Progenitor cell of endocrine pancreas (in vitro differentiated cells): ENCODE data around the gene TADA2A. TPM values are rescaled to one million over a fixed set of nuclear protein-coding genes. Genes with fewer than 3 reads are reported as not detected.

ENCODE experiments used
- DNase-seq: peaks from one replicate; pipeline ENCODE4 v3.0.0; 2021; ENCODE audit warnings: low spot score; ENCODE audit not compliant: unreplicated experiment
- H3K27ac Mint-ChIP-seq: 2 replicates; pipeline ENCODE4 v1.8.0; 2021; ENCODE audit warnings: mild to moderate bottlenecking, moderate library complexity, mixed read lengths
- H3K27me3 Mint-ChIP-seq: 2 replicates; pipeline ENCODE4 v1.8.0; 2021; ENCODE audit warnings: mixed read lengths
- H3K36me3 Mint-ChIP-seq: 2 replicates; pipeline ENCODE4 v1.8.0; 2022; ENCODE audit warnings: mixed read lengths; ENCODE audit not compliant: insufficient read depth
- H3K4me1 Mint-ChIP-seq: 2 replicates; pipeline ENCODE4 v1.8.0; 2021; ENCODE audit warnings: low read depth, mixed read lengths
- H3K4me3 Mint-ChIP-seq: 2 replicates; pipeline ENCODE4 v1.8.0; 2021; ENCODE audit warnings: low read depth, mild to moderate bottlenecking, moderate library complexity, mixed read lengths
- H3K9me3 Mint-ChIP-seq: 2 replicates; pipeline ENCODE4 v1.8.0; 2021; ENCODE audit warnings: low read depth, mixed read lengths
- CTCF ChIP-seq: fragments of 200-600 bp; sonication (generic); IDR thresholded peaks from one replicate; pipeline ENCODE4 v1.5.0; 2021; ENCODE audit warnings: antibody characterized with exemption, mild to moderate bottlenecking; ENCODE audit not compliant: unreplicated experiment
- total RNA-seq: library from RNA; stranded (reverse); gene quantifications from 2 replicates; pipeline ENCODE4 v1.2.1, GENCODE V29; 2021

The TADA2A gene
- total RNA-seq, 1 donor from 2014 or later = 31.5 TPM

DNA sequence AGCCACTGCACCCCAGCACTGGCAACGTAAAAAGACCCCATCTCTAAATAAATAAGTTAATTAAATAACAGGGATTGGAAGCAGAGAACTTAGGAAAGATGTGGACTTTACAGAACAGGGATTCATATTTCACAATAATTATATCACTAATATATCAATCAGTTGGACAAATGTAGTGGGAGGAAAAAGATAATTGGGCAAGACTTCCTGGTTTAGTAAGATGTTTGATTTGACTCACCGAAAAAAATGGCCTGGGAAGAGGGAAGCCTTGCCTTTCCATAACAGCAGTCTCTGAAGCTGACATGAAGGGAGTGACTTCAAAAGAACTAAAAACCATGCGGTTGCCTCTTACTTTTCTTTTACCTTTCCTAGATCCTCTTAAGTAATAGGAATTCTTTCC lies 46.1 kb upstream of the TADA2A start:
- H3K27me3 Mint-ChIP-seq = no peaks in the 10 kb centered on the region
- H3K27ac Mint-ChIP-seq = no peak overlapping the region
- no peak for TF ChIP-seq CTCF
- H3K4me3 Mint-ChIP-seq = no peak overlapping the region
- H3K9me3 Mint-ChIP-seq = no peaks in the 10 kb centered on the region
- peaks cover 1% of the 10 kb centered on the region for H3K36me3 Mint-ChIP-seq
- no peak for DNase-seq
- H3K4me1 Mint-ChIP-seq = peaks cover 26% of the 10 kb centered on the region

DNA sequence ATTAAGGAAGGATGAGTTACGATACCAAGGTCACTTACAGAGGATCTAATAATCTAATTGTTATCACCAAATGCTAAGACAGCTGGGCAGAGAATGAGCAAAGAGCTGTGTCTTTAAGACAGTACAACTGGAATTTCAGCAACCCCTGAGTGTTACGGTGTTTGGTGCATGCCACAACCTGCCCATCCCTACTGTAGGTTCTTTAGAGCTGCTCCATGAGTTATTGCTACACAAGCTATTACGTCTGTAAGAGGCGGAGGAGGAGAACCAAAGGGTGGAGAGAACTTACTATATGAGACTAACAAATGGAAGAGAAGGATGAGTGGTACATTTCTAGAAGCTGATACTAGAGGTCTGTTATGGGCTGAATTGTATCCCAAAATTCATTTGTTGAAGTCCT lies 45.1 kb upstream of the TADA2A start:
- no peak overlapping the region for H3K27ac Mint-ChIP-seq
- no peaks in the 10 kb centered on the region for H3K27me3 Mint-ChIP-seq
- peaks cover 1% of the 10 kb centered on the region for H3K36me3 Mint-ChIP-seq
- TF ChIP-seq CTCF = no peak
- no peaks in the 10 kb centered on the region for H3K9me3 Mint-ChIP-seq
- no peak overlapping the region for H3K4me3 Mint-ChIP-seq
- DNase-seq = no peak
- H3K4me1 Mint-ChIP-seq = peaks cover 23% of the 10 kb centered on the region

DNA sequence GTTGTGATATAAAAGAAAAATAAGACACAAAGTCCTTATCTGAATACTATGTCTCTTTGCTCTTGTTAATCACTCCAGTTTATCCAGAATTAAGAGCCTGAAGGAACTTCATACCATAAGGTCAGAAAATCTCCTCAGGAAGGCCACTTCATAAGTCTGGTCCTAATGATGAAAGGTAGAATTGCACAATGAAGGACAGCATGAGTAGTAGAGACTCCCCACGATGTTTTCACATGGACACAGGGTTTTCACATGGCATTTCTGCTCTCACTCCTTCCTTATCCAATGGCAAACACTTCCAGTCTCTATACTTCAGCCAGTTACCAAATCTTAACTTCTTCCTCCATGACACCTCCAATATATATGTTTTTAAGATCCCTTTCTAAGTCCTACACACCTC lies 41.1 kb upstream of the TADA2A start:
- Mint-ChIP-seq H3K27ac (no peak overlapping the region), H3K9me3 (no peaks in the 10 kb centered on the region), H3K36me3 (peaks cover 1% of the 10 kb centered on the region), H3K4me3 (no peak overlapping the region), H3K27me3 (no peaks in the 10 kb centered on the region), H3K4me1 (no peaks in the 10 kb centered on the region)
- TF ChIP-seq CTCF = no peak
- no peak for DNase-seq

DNA sequence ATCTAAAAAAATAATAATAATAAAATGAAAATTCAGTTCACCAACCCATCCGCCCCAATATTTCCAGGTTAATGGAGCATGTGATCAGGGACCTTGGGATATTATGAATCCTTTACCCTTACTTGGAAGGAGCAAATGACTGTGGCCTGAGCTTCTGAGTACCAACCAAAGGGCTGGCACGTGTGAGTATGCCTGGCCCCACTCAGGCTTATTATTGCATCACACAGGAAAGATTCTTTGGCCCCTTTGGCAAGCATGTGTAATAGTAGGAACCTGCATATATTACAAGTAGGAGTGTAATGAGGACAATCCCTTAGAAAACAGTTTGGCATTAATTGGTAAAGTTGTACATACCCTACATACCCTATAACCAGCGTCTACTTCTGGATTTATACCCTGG lies 38.1 kb upstream of the TADA2A start:
- H3K36me3 Mint-ChIP-seq = peaks cover 1% of the 10 kb centered on the region
- no peak for TF ChIP-seq CTCF
- no peak overlapping the region for H3K27ac Mint-ChIP-seq
- no peaks in the 10 kb centered on the region for H3K27me3 Mint-ChIP-seq
- DNase-seq = no peak
- H3K4me3 Mint-ChIP-seq = no peak overlapping the region
- H3K4me1 Mint-ChIP-seq = no peaks in the 10 kb centered on the region
- no peaks in the 10 kb centered on the region for H3K9me3 Mint-ChIP-seq

DNA sequence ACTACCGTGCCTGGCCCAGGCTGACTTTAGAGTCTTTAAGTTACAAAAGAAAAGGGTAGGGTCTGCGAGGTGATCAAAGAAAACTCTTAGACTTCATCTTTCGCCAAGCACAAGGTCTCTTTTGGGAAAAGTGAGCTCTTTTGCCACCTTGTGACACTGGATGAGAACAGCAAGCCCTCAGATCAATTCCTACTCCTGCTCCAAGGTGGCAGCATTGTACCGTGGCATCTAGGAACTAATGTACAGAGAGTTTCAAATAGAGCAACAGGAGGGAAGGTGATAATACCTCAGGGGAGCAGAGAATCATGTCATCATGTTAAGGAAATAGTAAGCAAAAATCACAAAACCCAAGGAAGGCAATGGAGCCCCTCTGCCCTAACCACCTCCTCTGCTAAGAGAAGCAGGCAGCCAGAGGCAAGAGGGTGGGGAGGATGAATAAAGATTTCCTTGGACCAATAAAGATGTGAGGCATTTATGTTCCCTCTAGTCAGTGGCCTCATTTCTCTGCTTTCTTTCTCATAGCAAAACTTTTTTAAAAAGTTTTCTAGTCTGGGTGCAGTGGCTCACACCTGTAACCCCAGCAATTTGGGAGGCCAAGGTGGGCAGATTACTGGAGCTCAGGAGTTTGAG lies 33.0 kb upstream of the TADA2A start:
- no peaks in the 10 kb centered on the region for H3K27me3 Mint-ChIP-seq
- peak; percentile 35 for DNase-seq
- no peaks in the 10 kb centered on the region for H3K4me1 Mint-ChIP-seq
- no peaks in the 10 kb centered on the region for H3K9me3 Mint-ChIP-seq
- no peaks in the 10 kb centered on the region for H3K36me3 Mint-ChIP-seq
- peak; percentile 95 for TF ChIP-seq CTCF
- H3K4me3 Mint-ChIP-seq = no peak overlapping the region
- H3K27ac Mint-ChIP-seq = peak overlapping the region; percentile 56
